Measurements from ENCODE around the gene KNDC1. TPM values are rescaled to one million over a fixed set of nuclear protein-coding genes. Genes with fewer than 3 reads are reported as not detected.
A peak's percentile ranks its signal among the peaks of the same experiment; 100 is the strongest.

The KNDC1 gene
- total RNA-seq, 1 experiment from 2014 or later = 15.7 TPM

- peaks cover 53% of the 10 kb centered on the region for H3K27me3 Mint-ChIP-seq (ENCODE audit: low read depth)
- DNase-seq = no peak
- peaks cover 12 to 20% of the 10 kb centered on the region in 2 experiments for H3K4me1 Mint-ChIP-seq
- Histone ChIP-seq H2AFZ (ENCODE audit: low read length) (no peak overlapping the region), H4K91ac (ENCODE audit: insufficient read length, low read depth, low read length) (no peak overlapping the region), H4K20me1 (ENCODE audit: control insufficient read depth, insufficient read depth, insufficient read length) (no peaks in the 10 kb centered on the region), H3K79me1 (ENCODE audit: insufficient read depth, low read depth, low read length, poor library complexity, severe bottlenecking) (no peaks in the 10 kb centered on the region), H2BK12ac (ENCODE audit: insufficient read length, low read depth, low read length) (no peak overlapping the region), H3K4me1 (ENCODE audit: insufficient read depth, low read length) (no peaks in the 10 kb centered on the region; the same call in 1 of the 2 replicates), H4K8ac (replicated peaks; ENCODE audit: insufficient read length, low read depth, low read length) (no peak overlapping the region), H3K79me2 (ENCODE audit: insufficient read depth, low read length) (no peaks in the 10 kb centered on the region), H3T11ph (ENCODE audit: low read length) (no peak overlapping the region), H2BK15ac (ENCODE audit: low read depth, low read length) (no peak overlapping the region), H4K5ac (ENCODE audit: insufficient read length, low read depth, low read length) (no peak overlapping the region), H3K18ac (ENCODE audit: insufficient read length, low read depth, low read length) (no peak overlapping the region), H2BK20ac (ENCODE audit: low read depth, low read length, poor library complexity, severe bottlenecking) (no peak overlapping the region), H3K9me3 (ENCODE audit: control insufficient read depth, low read depth, low read length) (no peaks in the 10 kb centered on the region), H3K56ac (ENCODE audit: insufficient read length, low read depth, low read length) (no peak overlapping the region), H3K14ac (ENCODE audit: insufficient read depth, low read length) (peak overlapping the region; percentile 73), H3K4ac (ENCODE audit: low read depth, low read length) (no peak overlapping the region), H2AK5ac (ENCODE audit: insufficient read length, low read length) (no peak overlapping the region), H2BK120ac (ENCODE audit: low read depth, low read length, poor library complexity, severe bottlenecking) (no peak overlapping the region), H3K27ac (ENCODE audit: insufficient read length, low read depth, low read length) (no peak overlapping the region), H3K27me3 (ENCODE audit: insufficient read depth, low read length) (peaks cover 14% of the 10 kb centered on the region; the same call in 1 of the 2 replicates), H3K9ac (ENCODE audit: extremely low read depth, insufficient read length, low read length) (no peak overlapping the region), H3K23me2 (ENCODE audit: insufficient read length, low read depth, low read length, poor library complexity, severe bottlenecking) (peaks cover 14% of the 10 kb centered on the region), H3K23ac (ENCODE audit: insufficient read length, low read depth, low read length) (no peak overlapping the region), H2BK5ac (ENCODE audit: insufficient read length, low read length) (no peak overlapping the region), H3K4me2 (ENCODE audit: insufficient read depth, insufficient read length, low read length) (peak overlapping the region; percentile 14)
- no peaks in the 10 kb centered on the region; a peak in 1 of 5 replicates for H3K9me3 Mint-ChIP-seq
- peak overlapping the region; percentile 70 to 76 for H3K4me3 Mint-ChIP-seq
- WGBS (ENCODE audit: extremely low coverage, insufficient read length, low lambda C conversion rate) = no CpG with 5 or more reads among the region's 15 CpGs
- no peak overlapping the region for H3K27ac Mint-ChIP-seq
- H3K36me3 Mint-ChIP-seq (ENCODE audit: insufficient read depth in 1 of 3, low read depth in 3 of 3) = peaks cover 0 to 20% (median 0%) of the 10 kb centered on the region in 3 experiments; a peak in 3 of 7 replicates
- TF ChIP-seq CTCF (conservative IDR thresholded peaks at IDR 0.05) = no peak
Measured at GRCh38 chr10:133238466-133238804, 78.4 kb downstream of the KNDC1 start.

Measured in H9 (cell line).